ENCODE data around the gene CBLN2.

Gene CBLN2

DNA sequence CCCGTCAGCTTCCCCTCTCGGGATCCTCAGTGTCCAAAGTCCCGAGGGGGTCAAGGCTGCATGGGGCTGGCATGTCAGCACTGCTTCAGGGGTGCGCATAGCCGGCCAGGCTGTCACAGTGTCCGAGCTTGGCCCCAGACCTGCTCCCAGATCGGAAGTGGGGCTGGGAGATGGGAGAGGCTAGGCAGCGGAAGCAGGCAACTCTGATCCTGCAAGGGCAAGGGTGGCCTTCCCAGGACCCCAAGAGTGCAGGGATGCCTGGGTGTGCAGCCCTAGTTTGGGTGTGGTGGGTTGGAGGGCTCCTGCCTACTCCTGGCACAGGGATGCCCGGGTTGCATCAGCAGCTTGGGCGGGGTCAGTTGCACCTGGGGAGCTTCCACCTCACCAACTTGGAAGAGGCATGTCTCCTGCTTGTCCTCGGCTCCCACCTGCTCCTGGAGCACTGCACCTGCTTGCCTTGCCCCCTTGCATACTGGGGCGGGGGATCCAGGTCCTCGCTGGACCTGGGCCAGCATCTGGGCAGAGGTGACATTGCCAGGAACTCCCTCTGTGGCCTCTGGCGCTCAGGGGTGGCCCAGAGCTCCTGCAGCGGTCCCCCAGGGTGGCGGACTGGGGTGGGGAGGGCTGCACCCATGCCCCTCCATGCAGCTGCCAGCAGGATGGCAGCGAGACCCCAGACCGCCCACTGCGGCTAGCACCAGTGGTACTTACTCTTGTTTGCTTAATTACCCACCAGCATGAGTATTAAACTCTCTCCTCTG, 41.3 kb downstream of the CBLN2 start:
- TF ChIP-seq GATA2 (IDR thresholded peaks at IDR 0.05; ENCODE audit: low read depth, low read length) (no peak), GATA3 (IDR thresholded peaks at IDR 0.05; ENCODE audit: low read depth, low read length) (no peak)

- TF ChIP-seq GATA3 (IDR thresholded peaks at IDR 0.05; ENCODE audit: low read depth, low read length) (no peak), GATA2 (IDR thresholded peaks at IDR 0.05; ENCODE audit: low read depth, low read length) (no peak)
Measured at GRCh38 chr18:72492497-72492896, 51.6 kb downstream of the CBLN2 start.

Measured in SH-SY5Y (cell line).